H7 (cell line): ENCODE measurements around the gene WBP1L. TPM values are rescaled to one million over a fixed set of nuclear protein-coding genes. Genes with fewer than 3 reads are reported as not detected.
"Not testable (repeated sequence)": the region's sequence is repeated elsewhere in the genome, so short reads cannot be mapped to it uniquely, and the experiment has no call there.

ENCODE experiments used
- DNase-seq: peaks from one replicate; pipeline ENCODE4 v3.0.0; 2012
- H3K27me3 ChIP-seq: 2 replicates; pipeline ENCODE4 v1.6.0; 2011; ENCODE audit warnings: mild to moderate bottlenecking, low read length; ENCODE audit not compliant: control insufficient read depth, insufficient read depth
- H3K36me3 ChIP-seq: replicated peaks from 2 replicates; pipeline ENCODE4 v1.5.1; 2011; ENCODE audit warnings: low read length; ENCODE audit not compliant: control insufficient read depth, insufficient read depth
- H3K4me3 ChIP-seq: 2 replicates; pipeline ENCODE4 v1.5.1; 2011; ENCODE audit warnings: low read depth, mild to moderate bottlenecking, control low read depth, low read length, moderate library complexity; ENCODE audit not compliant: insufficient read depth
- total RNA-seq: library from RNA; depleted of rRNA; stranded (reverse); fragments of >200 nt; shearing (Covaris generic); gene quantifications from 2 replicates; pipeline ENCODE4 v1.2.3, GENCODE V29; 2014

WBP1L gene
- total RNA-seq, 1 experiment from 2014 or later, result 13.9 TPM

GRCh38 chr10:102813734-102814452 is 70.1 kb downstream of the WBP1L start:
- DNase-seq, result no peak
- Histone ChIP-seq H3K36me3 (peaks cover 2% of the 10 kb centered on the region), H3K4me3 (no peak overlapping the region), H3K27me3 (no peaks in the 10 kb centered on the region)

GRCh38 chr10:102814453-102814871 is 70.7 kb downstream of the WBP1L start:
- DNase-seq, result no peak
- Histone ChIP-seq H3K4me3 (no peak overlapping the region), H3K36me3 (peaks cover 2% of the 10 kb centered on the region), H3K27me3 (no peaks in the 10 kb centered on the region)

- no peaks in the 10 kb centered on the region for H3K27me3 ChIP-seq
- no peak for DNase-seq
- H3K36me3 ChIP-seq, result peaks cover 2% of the 10 kb centered on the region
- no peak overlapping the region for H3K4me3 ChIP-seq
Measured at GRCh38 chr10:102814873-102815661, 71.3 kb downstream of the WBP1L start.

- Histone ChIP-seq H3K36me3 (peaks cover 2% of the 10 kb centered on the region), H3K4me3 (no peak overlapping the region), H3K27me3 (no peaks in the 10 kb centered on the region)
- DNase-seq, result no peak
Measured at GRCh38 chr10:102815790-102816549, 72.2 kb downstream of the WBP1L start.

GRCh38 chr10:102817175-102817574 is 73.4 kb downstream of the WBP1L start:
- no peak for DNase-seq
- H3K36me3 ChIP-seq, result no peaks in the 10 kb centered on the region; the same call in none of the 2 replicates
- no peaks in the 10 kb centered on the region for H3K27me3 ChIP-seq
- no peak overlapping the region for H3K4me3 ChIP-seq

- Histone ChIP-seq H3K36me3 (no peaks in the 10 kb centered on the region; the same call in 1 of the 2 replicates), H3K27me3 (no peaks in the 10 kb centered on the region), H3K4me3 (no peak overlapping the region)
- no peak for DNase-seq
Measured at GRCh38 chr10:102819054-102819453, 75.3 kb downstream of the WBP1L start.

GRCh38 chr10:102820008-102820407 is 76.3 kb downstream of the WBP1L start:
- H3K36me3 ChIP-seq, H3K4me3 ChIP-seq, H3K27me3 ChIP-seq, DNase-seq: not testable (repeated sequence)

- no peaks in the 10 kb centered on the region for H3K27me3 ChIP-seq
- no peak for DNase-seq
- no peaks in the 10 kb centered on the region for H3K36me3 ChIP-seq
- no peak overlapping the region for H3K4me3 ChIP-seq
Measured at GRCh38 chr10:102822222-102822621, 78.5 kb downstream of the WBP1L start.

- no peak overlapping the region for H3K4me3 ChIP-seq
- H3K36me3 ChIP-seq, result no peaks in the 10 kb centered on the region
- H3K27me3 ChIP-seq, result no peaks in the 10 kb centered on the region
- no peak for DNase-seq
Measured at GRCh38 chr10:102824664-102825063, 80.9 kb downstream of the WBP1L start.

- H3K4me3 ChIP-seq, result no peak overlapping the region
- no peak for DNase-seq
- no peaks in the 10 kb centered on the region for H3K36me3 ChIP-seq
- H3K27me3 ChIP-seq, result no peaks in the 10 kb centered on the region
Measured at GRCh38 chr10:102826148-102826796, 82.5 kb downstream of the WBP1L start.

- no peak for DNase-seq
- H3K4me3 ChIP-seq, result no peak overlapping the region
- no peaks in the 10 kb centered on the region for H3K36me3 ChIP-seq
- H3K27me3 ChIP-seq, result no peaks in the 10 kb centered on the region
Measured at GRCh38 chr10:102827597-102827975, 83.8 kb downstream of the WBP1L start.

GRCh38 chr10:102831322-102832071 is 87.7 kb downstream of the WBP1L start:
- no peak for DNase-seq
- H3K36me3 ChIP-seq, result no peaks in the 10 kb centered on the region
- H3K27me3 ChIP-seq, result no peaks in the 10 kb centered on the region
- no peak overlapping the region for H3K4me3 ChIP-seq

GRCh38 chr10:102832248-102832647 is 88.5 kb downstream of the WBP1L start:
- DNase-seq, result no peak
- no peaks in the 10 kb centered on the region for H3K36me3 ChIP-seq
- no peak overlapping the region for H3K4me3 ChIP-seq
- H3K27me3 ChIP-seq, result no peaks in the 10 kb centered on the region

- no peak for DNase-seq
- no peaks in the 10 kb centered on the region for H3K27me3 ChIP-seq
- H3K4me3 ChIP-seq, result no peak overlapping the region
- no peaks in the 10 kb centered on the region for H3K36me3 ChIP-seq
Measured at GRCh38 chr10:102832987-102833386, 89.2 kb downstream of the WBP1L start.
